Renal pelvis (tissue), 4 donors: Measurements from ENCODE around the gene AFTPH. TPM values are rescaled to one million over a fixed set of nuclear protein-coding genes. Genes with fewer than 3 reads are reported as not detected.

Experiments
- DNase-seq: peaks from one replicate; pipeline ENCODE4 v3.0.0-alpha.2; 2013
- polyA plus RNA-seq, 3 donors: library from polyadenylated mRNA; unstranded; fragments of 120-200 nt; gene quantifications; one replicate each; pipeline ENCODE4 v1.2.1, GENCODE V29; 2013; ENCODE audit not compliant: insufficient read length in 3 of 3

AFTPH gene
- polyA plus RNA-seq, 3 donors, result 61.6 to 83.2 (median 62.6) TPM

DNA sequence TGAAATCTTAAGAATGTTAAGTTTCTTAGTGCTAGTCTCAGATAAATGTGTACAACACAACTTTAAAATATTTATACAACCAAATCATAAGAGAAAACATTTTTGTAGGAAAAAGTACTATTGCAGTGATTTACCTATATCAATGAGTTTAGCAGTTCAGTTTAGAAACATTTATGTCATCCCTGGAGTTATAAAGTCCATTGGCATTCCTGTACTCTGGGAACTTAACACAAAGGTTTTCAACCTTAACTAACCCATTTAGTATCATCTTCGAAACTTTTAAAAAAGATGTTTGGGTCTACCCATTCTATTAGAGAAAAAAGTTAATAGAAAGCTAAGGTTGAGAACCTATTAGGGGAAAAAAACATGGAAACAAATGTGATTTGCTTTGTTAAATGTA is 10.9 kb downstream of the AFTPH start:
- DNase-seq, result no peak

- no peak for DNase-seq
These were observed 13.9 kb downstream of the AFTPH start for GRCh38 chr2:64537991-64538390.

DNA sequence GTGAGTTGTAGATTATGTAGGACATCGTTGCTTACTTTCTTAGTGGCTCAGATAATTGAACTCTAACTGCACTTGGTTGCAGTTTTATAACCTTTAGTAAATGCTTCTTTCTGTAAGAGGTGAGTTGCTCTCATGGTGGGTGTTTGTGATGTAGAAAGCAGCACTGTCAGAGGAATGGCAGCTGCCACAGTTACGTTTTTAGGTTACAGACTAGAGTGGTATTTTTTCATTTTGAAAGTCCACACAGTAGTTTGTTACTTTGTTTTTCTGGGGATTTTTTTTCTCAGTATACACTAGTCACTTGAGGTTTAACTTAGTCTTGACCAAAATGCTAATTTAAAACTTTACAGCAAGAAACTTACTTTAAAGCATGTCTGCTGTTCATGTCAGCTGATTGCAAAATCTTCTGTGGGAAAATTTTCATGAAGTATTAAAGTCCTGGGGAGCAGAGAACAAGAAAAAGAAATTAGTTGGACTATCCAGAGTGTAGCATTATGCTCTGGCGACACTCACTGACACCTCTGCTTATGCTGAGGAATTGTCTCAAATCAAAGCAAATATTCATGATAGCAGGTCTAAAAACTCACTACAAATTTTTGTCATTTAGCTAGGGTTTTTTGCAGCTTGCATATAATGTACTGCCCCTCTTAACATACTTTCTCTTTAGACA is 14.8 kb downstream of the AFTPH start:
- no peak for DNase-seq

GRCh38 chr2:64540615-64541014 is 16.5 kb downstream of the AFTPH start:
- no peak for DNase-seq

GRCh38 chr2:64541547-64541946 is 17.4 kb downstream of the AFTPH start:
- no peak for DNase-seq

DNA sequence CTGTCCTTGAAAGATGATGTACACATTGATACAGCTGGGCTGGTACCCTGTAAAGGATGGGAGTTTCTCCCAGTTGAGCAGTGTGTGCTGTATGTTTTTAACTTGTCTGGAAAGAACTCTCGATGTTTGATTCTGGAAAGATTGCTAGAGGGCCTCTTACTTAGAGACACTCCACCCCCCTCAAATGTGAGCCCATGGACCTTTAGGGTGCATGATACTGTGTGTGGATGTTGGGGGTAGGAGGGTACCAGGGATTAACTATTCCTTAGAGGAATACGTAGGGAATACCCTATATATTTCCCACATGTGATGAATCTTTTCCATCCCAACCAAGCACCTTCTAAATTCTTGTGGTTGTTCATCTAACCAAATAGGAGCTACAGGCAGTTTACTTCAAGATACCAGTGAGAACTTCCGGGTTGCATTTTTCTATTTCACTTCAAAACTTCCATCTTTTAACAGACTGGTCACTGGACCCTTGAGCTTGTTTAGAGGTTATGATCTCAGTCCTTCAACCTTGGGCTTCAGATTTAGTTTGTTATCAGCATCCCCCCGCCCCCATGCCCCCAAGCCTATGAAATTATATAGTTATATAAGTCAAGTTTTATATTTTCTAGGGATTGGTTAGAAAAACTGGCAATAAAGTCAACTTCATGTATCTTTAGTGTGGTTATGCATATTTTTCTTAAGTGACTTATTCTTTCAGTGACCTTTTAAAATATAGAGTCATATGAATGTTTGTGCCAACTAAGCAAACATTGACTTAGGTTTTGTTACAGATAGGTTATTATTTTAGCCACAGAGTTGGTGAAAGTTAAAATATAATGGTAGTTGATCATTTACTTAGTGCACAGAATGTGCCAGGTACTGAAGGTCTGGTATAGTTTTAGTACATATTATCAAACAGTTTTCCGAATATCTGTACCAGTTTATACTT is 18.2 kb downstream of the AFTPH start:
- no peak for DNase-seq

DNA sequence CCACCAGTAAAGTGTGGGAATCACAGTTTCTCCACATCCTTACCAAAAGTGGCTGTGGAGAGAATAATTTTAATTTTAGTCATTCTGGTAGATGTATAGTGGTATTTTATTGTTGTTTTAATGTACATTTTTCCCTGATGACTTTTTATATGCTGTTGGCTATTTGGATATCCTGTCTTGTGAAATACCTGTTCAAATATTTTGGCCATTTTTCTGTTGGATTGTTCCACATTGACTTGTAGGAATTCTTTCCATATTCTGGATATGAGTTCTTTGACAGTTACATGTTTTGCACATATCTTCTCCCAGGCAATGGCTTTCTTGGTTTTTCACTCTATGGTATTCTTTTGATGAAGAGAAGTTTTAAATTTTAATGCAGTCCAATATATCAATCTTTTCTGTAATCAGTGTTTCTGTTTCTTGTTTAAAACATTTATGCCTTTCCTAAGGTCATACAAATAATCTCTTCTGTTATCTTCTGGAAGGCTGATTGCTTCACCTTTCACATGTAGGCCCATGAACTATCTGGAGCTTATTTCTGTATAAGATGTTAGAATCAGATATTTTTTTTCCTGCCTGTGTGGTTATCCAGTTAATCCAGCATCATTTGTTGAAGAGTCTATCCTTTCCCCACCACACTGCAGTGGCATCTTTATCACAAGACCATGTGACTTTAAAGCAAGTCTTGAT is 19.0 kb downstream of the AFTPH start:
- DNase-seq, result no peak

DNA sequence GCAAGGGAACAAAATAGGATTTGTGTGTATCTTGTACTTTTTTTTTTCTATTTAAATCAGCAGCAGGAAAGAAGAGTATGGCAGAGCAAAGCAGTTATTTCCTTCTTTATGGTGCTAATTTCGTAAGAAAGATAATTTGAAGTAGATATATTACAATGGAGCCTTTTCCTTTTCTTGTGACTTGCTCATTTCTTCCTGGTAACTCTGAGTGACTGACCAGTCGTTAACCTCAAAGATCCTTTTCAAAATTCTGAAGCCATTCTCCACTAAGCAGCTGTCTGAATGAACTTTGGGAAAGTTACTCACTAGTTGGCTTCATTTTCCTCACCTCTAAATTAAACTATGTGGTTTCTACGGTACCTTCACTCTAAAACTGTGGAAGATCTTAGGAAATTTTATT is 24.6 kb downstream of the AFTPH start:
- DNase-seq, result no peak

DNA sequence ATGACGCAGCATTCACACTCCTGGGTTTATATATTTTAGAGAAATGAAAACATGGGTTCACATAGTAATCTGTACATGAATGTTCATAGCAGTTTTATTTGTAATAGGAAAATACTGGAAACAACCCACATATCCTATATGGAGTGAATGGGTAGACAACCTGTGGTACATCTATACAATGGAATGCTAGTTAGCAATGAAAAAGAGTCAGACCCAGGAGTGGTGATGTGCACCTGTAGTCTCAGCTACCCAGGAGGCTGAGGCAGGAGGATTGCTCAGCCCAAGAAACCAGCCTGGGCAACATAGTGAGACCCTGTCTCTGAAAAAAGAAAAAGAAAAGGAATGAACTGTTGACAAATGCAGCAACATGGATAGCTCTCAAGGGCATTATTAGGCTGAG is 25.9 kb downstream of the AFTPH start:
- no peak for DNase-seq

- no peak for DNase-seq
These were observed 27.7 kb downstream of the AFTPH start for GRCh38 chr2:64551851-64552250.

DNA sequence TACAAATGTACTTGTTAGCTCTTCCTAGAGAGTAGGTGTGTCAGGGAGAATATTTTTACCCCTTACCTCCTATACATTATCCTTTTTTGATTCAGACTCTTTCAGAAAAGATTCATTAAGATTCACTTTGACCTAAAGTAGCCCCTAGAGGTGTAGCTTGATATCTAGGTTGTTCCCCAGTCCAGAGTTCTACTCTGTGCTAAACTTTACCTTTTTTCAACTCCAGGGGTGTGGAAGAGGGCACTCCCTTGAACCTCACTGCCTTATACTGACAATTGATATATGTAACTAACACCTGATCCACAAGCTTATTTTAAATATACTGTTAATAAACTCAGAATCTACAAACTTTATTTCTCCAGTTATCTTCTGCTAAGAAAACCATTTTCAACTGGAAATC is 30.0 kb downstream of the AFTPH start:
- no peak for DNase-seq

- no peak for DNase-seq
These were observed 34.4 kb downstream of the AFTPH start for GRCh38 chr2:64558445-64559081.

DNA sequence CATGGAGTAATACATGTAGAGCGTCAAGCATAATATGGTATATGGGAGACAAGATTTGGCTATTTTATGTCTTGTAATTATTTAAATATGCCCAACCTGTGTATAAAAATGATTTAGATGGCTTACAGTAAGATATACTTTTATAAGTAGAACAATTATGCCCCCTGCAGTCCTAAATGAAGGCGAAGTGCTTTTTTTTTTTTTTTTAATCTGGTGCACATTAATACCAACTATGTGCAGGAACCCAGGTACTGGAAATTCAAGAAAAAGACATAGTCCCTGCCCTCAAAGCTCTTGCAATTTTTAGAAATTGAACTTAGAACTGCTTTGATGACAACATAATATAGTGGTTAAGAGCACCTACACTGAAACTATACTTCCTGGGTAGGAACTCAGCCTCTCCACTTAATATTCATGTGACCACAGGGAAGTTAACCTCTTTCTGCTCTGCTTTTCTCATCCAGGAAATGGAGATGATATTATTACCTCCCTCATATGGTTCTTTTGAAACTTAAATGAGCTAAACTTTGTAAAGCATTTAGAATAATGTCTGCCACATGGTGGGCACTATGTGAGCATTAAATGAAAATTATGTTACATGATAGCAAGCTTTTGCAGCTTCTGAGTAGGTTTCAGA is 38.1 kb downstream of the AFTPH start:
- DNase-seq, result no peak

- DNase-seq, result no peak
These were observed 39.4 kb downstream of the AFTPH start for GRCh38 chr2:64563436-64563938.

DNA sequence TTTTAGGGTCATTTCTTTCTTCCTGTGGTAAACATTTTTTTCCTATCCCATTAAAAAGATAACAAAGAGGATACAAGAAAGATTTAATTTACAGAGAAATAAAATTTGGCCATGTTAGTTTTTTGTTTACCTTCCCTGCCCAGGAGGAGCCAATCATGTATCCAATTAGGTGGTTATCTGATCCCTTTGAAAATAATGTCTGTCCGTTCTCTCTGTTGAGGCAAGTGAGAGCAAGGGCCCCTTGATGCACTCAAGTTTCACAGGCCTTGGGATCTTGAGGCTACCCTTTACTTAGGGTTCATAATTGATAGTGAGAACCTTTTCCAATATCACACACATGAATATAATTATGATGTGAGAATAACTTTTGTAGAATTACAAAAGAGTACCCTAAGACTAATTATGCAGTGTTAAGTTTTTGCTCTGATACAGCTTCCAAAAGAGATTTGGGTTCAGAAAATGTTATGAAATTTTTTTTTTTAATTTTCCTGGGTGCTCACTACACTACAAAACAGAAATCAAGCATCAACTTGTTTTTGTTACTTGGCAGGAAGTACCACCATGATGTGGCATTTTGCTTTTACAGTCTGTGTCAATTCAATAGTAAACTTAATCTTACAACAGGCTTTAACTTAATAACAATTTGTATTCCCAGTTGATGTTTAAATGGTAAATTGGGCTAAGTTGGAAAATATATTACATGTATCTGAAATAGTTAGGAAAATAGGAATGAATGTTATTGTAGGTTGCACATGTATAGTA is 42.0 kb downstream of the AFTPH start:
- no peak for DNase-seq

GRCh38 chr2:64567473-64567872 is 43.3 kb downstream of the AFTPH start:
- DNase-seq, result no peak

GRCh38 chr2:64568836-64569235 is 44.7 kb downstream of the AFTPH start:
- no peak for DNase-seq

- no peak for DNase-seq
These were observed 50.7 kb downstream of the AFTPH start for GRCh38 chr2:64574871-64575270.

- no peak for DNase-seq
These were observed 56.9 kb downstream of the AFTPH start for GRCh38 chr2:64581018-64581417.

GRCh38 chr2:64581777-64582539 is 57.8 kb downstream of the AFTPH start:
- DNase-seq, result no peak
